ENCODE results near the gene MTHFD1L. TPM values are rescaled to one million over a fixed set of nuclear protein-coding genes. Genes with fewer than 3 reads are reported as not detected.

Gene MTHFD1L
- total and polyA plus RNA-seq, 2 of the 4 experiments (the other 2 are of a cell fraction), result 43.5 to 53.2 TPM

DNA sequence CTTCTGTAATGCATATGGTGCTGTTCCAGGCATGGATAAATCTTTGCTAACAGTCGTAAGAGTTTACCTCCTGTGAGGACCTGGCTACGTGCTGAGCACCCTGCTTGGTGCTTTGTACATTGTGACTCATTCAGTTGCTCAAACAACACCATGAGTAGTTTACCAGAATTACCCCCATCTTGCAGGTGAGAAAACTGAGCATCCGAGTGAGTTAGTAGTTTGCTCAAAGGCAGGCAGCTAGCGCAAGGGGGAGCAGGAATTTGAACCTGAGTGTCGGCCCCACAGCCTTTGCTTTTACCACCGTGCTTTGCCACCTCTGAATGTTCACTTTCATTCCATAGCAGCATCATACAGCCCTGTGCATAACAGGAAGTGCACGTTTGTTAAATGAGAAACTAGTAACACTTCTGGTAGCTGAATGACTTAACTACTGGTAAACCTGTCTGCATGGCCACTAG lies 121.9 kb downstream of the MTHFD1L start:
- H4K5ac ChIP-seq (ENCODE audit: low read depth, low read length), result no peak overlapping the region
- H3K4me1 ChIP-seq (ENCODE audit: control insufficient read depth, insufficient read depth, low read length), result peaks cover 3% of the 10 kb centered on the region; the same call in 1 of the 2 replicates
- H2BK15ac ChIP-seq (ENCODE audit: low read depth, low read length), result no peak overlapping the region
- no peak overlapping the region for H2AK9ac ChIP-seq (replicated peaks; ENCODE audit: low read depth, low read length, poor library complexity)
- ATAC-seq (ENCODE audit: low read depth) (no peak), DNase-seq (no peak)
- no peak overlapping the region for H2BK120ac ChIP-seq (ENCODE audit: low read depth, low read length)
- no peak overlapping the region for H2BK5ac ChIP-seq (ENCODE audit: low read depth, low read length, poor library complexity, severe bottlenecking)
- H3K23ac ChIP-seq (ENCODE audit: low read depth, low read length), result no peak overlapping the region
- H3K4me2 ChIP-seq (ENCODE audit: low read depth, low read length), result no peak overlapping the region
- peaks cover 31% of the 10 kb centered on the region for H3K36me3 ChIP-seq (ENCODE audit: control insufficient read depth, insufficient read depth, low read length)
- H3K4ac ChIP-seq (ENCODE audit: low read depth, low read length), result no peak overlapping the region
- H3K9me3 ChIP-seq (ENCODE audit: control insufficient read depth, insufficient read depth, low read length), result no peaks in the 10 kb centered on the region
- H3K27ac ChIP-seq (ENCODE audit: insufficient read depth, low read length), result no peak overlapping the region
- no peak overlapping the region for H4K91ac ChIP-seq (ENCODE audit: insufficient read depth, low read depth, low read length)
- no peak overlapping the region for H3K14ac ChIP-seq (replicated peaks; ENCODE audit: low read depth, low read length)
- POLR2A ChIA-PET (ENCODE audit: unreplicated experiment), result no interaction called here
- 91% methylated on average over 4 of the region's 7 CpGs; no CpG with 5 or more reads in 1 of the 2 experiments for WGBS, 2 experiments (ENCODE audit: extremely low coverage in 2 of 2, insufficient read length in 1 of 2)
- peaks cover 10 to 31% of the 10 kb centered on the region in 2 experiments; a peak in 3 of 4 replicates for H3K79me1 ChIP-seq (ENCODE audit: low read depth in 1 of 2, low read length in 2 of 2)
- H3K56ac ChIP-seq (ENCODE audit: extremely low read depth, insufficient read depth, low read length), result no peak overlapping the region
- CTCF ChIA-PET, result no interaction called here
- BruUV-seq (replicated peaks), result no TSS peak
- H2BK20ac ChIP-seq (ENCODE audit: low read depth, low read length), result no peak overlapping the region
- no peak overlapping the region for H3K4me3 ChIP-seq (ENCODE audit: insufficient read depth, low read depth, low read length)
- in situ Hi-C loops (cut with MboI; ENCODE audit: low sequenced_read_pairs) (no loop called here), intact Hi-C loops (cut with micrococcal nuclease) (no loop called here), dilution Hi-C loops (cut with HindIII; ENCODE audit: low sequenced_read_pairs, unreplicated experiment) (no loop called here)
- H3K18ac ChIP-seq (ENCODE audit: low read depth, low read length), result no peak overlapping the region
- H4K8ac ChIP-seq (ENCODE audit: low read depth in 2 of 2, low read length in 2 of 2), result 0 out of 4 replicates have a peak overlapping the region, but pooled peaks of 1 of the 2 experiments have one; percentile 50
- no peak for TF ChIP-seq NFE2L2 (IDR thresholded peaks at IDR 0.05; ENCODE audit: low read depth, low read length)
- no peak for TF ChIP-seq MXI1 (IDR thresholded peaks at IDR 0.05; ENCODE audit: borderline replicate concordance, low read depth, low read length)
- TF ChIP-seq, protein P1, sequence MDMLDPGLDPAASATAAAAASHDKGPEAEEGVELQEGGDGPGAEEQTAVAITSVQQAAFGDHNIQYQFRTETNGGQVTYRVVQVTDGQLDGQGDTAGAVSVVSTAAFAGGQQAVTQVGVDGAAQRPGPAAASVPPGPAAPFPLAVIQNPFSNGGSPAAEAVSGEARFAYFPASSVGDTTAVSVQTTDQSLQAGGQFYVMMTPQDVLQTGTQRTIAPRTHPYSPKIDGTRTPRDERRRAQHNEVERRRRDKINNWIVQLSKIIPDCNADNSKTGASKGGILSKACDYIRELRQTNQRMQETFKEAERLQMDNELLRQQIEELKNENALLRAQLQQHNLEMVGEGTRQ (IDR thresholded peaks at IDR 0.05; ENCODE audit: low read depth, low read length), result no peak
- TF ChIP-seq POLR2A (IDR thresholded peaks at IDR 0.05; ENCODE audit: low read depth, low read length), result no peak
- no peak for TF ChIP-seq FOS (IDR thresholded peaks at IDR 0.05; ENCODE audit: low read depth, low read length)
- no peak for TF ChIP-seq RCOR1 (IDR thresholded peaks at IDR 0.05; ENCODE audit: insufficient replicate concordance, low read length)
- TF ChIP-seq CEBPB (IDR thresholded peaks at IDR 0.05; ENCODE audit: low read depth, low read length), result no peak
- TF ChIP-seq MAZ (IDR thresholded peaks at IDR 0.05; ENCODE audit: borderline replicate concordance, low read depth, low read length), result no peak
- TF ChIP-seq BHLHE40 (IDR thresholded peaks at IDR 0.05; ENCODE audit: low read depth, low read length), result no peak
- no peak for TF ChIP-seq SMC3 (IDR thresholded peaks at IDR 0.05; ENCODE audit: low read depth, low read length)
- no peak for TF ChIP-seq CHD1 (IDR thresholded peaks at IDR 0.05; ENCODE audit: low read depth, low read length)
- TF ChIP-seq, protein P2, sequence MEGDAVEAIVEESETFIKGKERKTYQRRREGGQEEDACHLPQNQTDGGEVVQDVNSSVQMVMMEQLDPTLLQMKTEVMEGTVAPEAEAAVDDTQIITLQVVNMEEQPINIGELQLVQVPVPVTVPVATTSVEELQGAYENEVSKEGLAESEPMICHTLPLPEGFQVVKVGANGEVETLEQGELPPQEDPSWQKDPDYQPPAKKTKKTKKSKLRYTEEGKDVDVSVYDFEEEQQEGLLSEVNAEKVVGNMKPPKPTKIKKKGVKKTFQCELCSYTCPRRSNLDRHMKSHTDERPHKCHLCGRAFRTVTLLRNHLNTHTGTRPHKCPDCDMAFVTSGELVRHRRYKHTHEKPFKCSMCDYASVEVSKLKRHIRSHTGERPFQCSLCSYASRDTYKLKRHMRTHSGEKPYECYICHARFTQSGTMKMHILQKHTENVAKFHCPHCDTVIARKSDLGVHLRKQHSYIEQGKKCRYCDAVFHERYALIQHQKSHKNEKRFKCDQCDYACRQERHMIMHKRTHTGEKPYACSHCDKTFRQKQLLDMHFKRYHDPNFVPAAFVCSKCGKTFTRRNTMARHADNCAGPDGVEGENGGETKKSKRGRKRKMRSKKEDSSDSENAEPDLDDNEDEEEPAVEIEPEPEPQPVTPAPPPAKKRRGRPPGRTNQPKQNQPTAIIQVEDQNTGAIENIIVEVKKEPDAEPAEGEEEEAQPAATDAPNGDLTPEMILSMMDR (conservative IDR thresholded peaks at IDR 0.05; ENCODE audit: low read depth, low read length), result no peak
- TF ChIP-seq MAFK (IDR thresholded peaks at IDR 0.05; ENCODE audit: low read depth, low read length), result no peak
- H2AFZ ChIP-seq (replicated peaks; ENCODE audit: low read length, poor library complexity), result no peak overlapping the region
- H4K20me1 ChIP-seq (ENCODE audit: insufficient read depth, low read length), result no peaks in the 10 kb centered on the region
- H3K9me1 ChIP-seq (ENCODE audit: insufficient read depth, low read length), result peaks cover 11% of the 10 kb centered on the region; the same call in 1 of the 2 replicates
- no peaks in the 10 kb centered on the region for H3K27me3 ChIP-seq (ENCODE audit: control insufficient read depth, insufficient read depth, low read length)
- no peak overlapping the region for H3K9ac ChIP-seq (ENCODE audit: low read depth, low read length)
- H2AK5ac ChIP-seq (ENCODE audit: low read depth, low read length), result no peak overlapping the region
